ENCODE measurements around the gene ELAVL4. TPM values are rescaled to one million over a fixed set of nuclear protein-coding genes. Genes with fewer than 3 reads are reported as not detected.

Gene ELAVL4
- total RNA-seq, 1 experiment from 2014 or later, result not detected

DNA sequence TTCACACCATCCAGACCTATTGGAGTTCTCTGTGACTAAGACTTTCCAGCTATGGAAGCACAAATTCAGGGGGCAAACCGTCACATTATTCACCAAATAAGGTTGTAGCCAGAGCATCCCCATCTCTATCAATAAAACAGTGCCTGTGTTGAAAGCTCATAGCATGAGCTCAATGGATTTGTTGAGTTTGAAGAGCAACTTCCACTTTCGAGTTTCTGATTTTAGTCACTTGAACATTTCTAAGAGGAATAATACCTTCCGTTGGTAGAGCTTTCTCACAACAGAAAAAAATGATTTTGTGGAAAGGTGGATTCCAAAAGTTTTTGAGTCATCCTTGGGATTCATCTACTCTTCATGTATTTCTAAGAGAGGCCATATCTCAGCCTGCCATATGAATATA, 13.0 kb upstream of the ELAVL4 start:
- no peaks in the 10 kb centered on the region for H3K36me3 Mint-ChIP-seq (ENCODE audit: insufficient read depth, unreplicated experiment)
- H3K4me3 Mint-ChIP-seq (ENCODE audit: low read depth, unreplicated experiment), result no peak overlapping the region
- intact Hi-C loops (cut with micrococcal nuclease; ENCODE audit: unreplicated experiment), result no loop called here
- BruUV-seq (replicated peaks), result no TSS peak
- H3K27me3 Mint-ChIP-seq (ENCODE audit: unreplicated experiment), result peaks cover 13% of the 10 kb centered on the region
- DNase-seq, result no peak
- H3K4me1 Mint-ChIP-seq (ENCODE audit: low read depth, unreplicated experiment), result no peaks in the 10 kb centered on the region
- TF ChIP-seq, protein P1, sequence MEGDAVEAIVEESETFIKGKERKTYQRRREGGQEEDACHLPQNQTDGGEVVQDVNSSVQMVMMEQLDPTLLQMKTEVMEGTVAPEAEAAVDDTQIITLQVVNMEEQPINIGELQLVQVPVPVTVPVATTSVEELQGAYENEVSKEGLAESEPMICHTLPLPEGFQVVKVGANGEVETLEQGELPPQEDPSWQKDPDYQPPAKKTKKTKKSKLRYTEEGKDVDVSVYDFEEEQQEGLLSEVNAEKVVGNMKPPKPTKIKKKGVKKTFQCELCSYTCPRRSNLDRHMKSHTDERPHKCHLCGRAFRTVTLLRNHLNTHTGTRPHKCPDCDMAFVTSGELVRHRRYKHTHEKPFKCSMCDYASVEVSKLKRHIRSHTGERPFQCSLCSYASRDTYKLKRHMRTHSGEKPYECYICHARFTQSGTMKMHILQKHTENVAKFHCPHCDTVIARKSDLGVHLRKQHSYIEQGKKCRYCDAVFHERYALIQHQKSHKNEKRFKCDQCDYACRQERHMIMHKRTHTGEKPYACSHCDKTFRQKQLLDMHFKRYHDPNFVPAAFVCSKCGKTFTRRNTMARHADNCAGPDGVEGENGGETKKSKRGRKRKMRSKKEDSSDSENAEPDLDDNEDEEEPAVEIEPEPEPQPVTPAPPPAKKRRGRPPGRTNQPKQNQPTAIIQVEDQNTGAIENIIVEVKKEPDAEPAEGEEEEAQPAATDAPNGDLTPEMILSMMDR (IDR thresholded peaks at IDR 0.05; ENCODE audit: unreplicated experiment), result no peak
- no peak overlapping the region for H3K27ac Mint-ChIP-seq (ENCODE audit: unreplicated experiment)
- CTCF ChIA-PET, result no interaction called here
- H3K9me3 Mint-ChIP-seq (ENCODE audit: low read depth, unreplicated experiment), result no peaks in the 10 kb centered on the region

DNA sequence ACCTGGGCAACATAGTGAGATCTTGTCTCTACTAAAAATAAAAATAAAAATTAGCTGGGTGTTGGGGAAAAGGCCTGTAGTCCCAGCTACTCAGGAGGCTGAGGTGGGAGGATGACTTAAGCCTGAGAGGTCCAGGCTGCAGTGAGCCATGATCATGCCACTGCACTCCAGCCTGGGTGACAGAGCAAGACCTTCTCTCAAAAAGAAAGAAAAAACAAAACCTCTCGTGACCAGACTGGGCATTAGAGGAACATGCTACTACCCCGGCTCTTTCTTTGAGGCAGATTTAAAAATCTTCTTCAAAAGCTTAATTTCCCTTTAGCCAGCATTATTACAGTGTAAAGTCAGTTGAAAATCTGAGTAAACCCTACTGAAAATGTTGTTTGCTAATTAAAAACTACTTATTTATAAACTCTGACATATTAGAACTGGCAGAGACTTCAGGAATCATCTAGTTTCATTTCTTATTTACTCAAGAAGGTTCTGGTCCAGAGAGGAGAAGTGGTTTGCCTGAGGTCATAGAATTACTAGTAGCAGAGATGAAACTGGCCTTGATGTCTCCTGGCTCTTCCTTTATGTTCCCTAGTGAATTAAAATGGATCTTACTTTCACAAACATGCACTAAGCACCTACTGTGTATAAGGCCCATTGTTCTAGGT, 11.6 kb upstream of the ELAVL4 start:
- CTCF ChIA-PET, result no interaction called here
- Mint-ChIP-seq H3K4me3 (ENCODE audit: low read depth, unreplicated experiment) (no peak overlapping the region), H3K36me3 (ENCODE audit: insufficient read depth, unreplicated experiment) (no peaks in the 10 kb centered on the region), H3K27me3 (ENCODE audit: unreplicated experiment) (peaks cover under 1% of the 10 kb centered on the region), H3K4me1 (ENCODE audit: low read depth, unreplicated experiment) (no peaks in the 10 kb centered on the region), H3K9me3 (ENCODE audit: low read depth, unreplicated experiment) (no peaks in the 10 kb centered on the region), H3K27ac (ENCODE audit: unreplicated experiment) (no peak overlapping the region)
- no peak for DNase-seq
- TF ChIP-seq, protein P1 (IDR thresholded peaks at IDR 0.05; ENCODE audit: unreplicated experiment), result no peak
- intact Hi-C loops (cut with micrococcal nuclease; ENCODE audit: unreplicated experiment), result no loop called here
- BruUV-seq (replicated peaks), result no TSS peak

DNA sequence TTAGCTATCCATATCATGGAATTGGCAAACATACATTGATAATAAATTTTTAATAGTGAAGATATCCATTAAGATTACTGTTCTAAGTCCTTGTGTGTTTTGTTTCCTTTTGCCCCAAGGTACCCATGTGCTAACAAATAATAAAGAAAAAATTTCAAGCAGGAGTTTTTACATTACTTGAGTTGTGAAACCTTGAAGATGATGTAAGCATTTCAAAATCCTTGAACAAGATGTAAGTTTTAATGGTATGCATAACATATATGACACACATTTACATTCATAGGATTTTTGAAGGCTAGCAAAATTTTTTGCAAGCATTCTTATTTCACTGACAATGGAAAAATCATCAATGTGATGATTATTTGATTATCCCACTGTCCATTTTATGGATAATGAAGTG, 10.9 kb upstream of the ELAVL4 start:
- no peaks in the 10 kb centered on the region for H3K4me1 Mint-ChIP-seq (ENCODE audit: low read depth, unreplicated experiment)
- no peaks in the 10 kb centered on the region for H3K36me3 Mint-ChIP-seq (ENCODE audit: insufficient read depth, unreplicated experiment)
- H3K27me3 Mint-ChIP-seq (ENCODE audit: unreplicated experiment), result peaks cover under 1% of the 10 kb centered on the region
- no peak overlapping the region for H3K27ac Mint-ChIP-seq (ENCODE audit: unreplicated experiment)
- no peak overlapping the region for H3K4me3 Mint-ChIP-seq (ENCODE audit: low read depth, unreplicated experiment)
- DNase-seq, result no peak
- CTCF ChIA-PET, result no interaction called here
- intact Hi-C loops (cut with micrococcal nuclease; ENCODE audit: unreplicated experiment), result no loop called here
- no peaks in the 10 kb centered on the region for H3K9me3 Mint-ChIP-seq (ENCODE audit: low read depth, unreplicated experiment)
- TF ChIP-seq, protein P1 (IDR thresholded peaks at IDR 0.05; ENCODE audit: unreplicated experiment), result no peak
- no TSS peak for BruUV-seq (replicated peaks)

DNA sequence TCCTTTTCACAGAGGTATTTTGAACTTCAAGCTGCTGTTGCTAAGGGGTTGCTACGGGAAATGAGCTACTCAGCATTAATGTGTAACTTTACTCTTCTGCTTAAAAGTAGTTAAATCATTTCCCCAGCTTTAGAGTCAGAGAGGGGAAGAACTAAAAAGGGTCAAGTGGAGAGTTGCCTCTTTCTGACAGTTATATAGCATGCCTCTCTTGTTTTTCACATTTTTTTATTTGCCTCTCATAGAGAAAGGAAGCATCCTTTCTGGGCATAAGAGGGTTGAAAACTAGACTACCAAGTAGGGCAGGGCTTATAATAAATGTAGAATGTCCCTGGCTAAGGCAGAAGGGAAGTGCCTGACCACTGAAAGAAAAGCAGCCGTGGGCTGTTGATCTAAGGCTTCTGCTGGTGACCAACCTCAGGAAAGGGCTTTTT, 10.1 kb upstream of the ELAVL4 start:
- Mint-ChIP-seq H3K27me3 (ENCODE audit: unreplicated experiment) (peaks cover 9% of the 10 kb centered on the region), H3K4me3 (ENCODE audit: low read depth, unreplicated experiment) (no peak overlapping the region), H3K9me3 (ENCODE audit: low read depth, unreplicated experiment) (no peaks in the 10 kb centered on the region), H3K36me3 (ENCODE audit: insufficient read depth, unreplicated experiment) (no peaks in the 10 kb centered on the region), H3K4me1 (ENCODE audit: low read depth, unreplicated experiment) (no peaks in the 10 kb centered on the region), H3K27ac (ENCODE audit: unreplicated experiment) (no peak overlapping the region)
- no TSS peak for BruUV-seq (replicated peaks)
- no peak for DNase-seq
- CTCF ChIA-PET, result no interaction called here
- TF ChIP-seq, protein P1 (IDR thresholded peaks at IDR 0.05; ENCODE audit: unreplicated experiment), result no peak
- intact Hi-C loops (cut with micrococcal nuclease; ENCODE audit: unreplicated experiment), result no loop called here

All from Calu3 (cell line).